ENCODE results near the gene UBAP2L.

DNA sequence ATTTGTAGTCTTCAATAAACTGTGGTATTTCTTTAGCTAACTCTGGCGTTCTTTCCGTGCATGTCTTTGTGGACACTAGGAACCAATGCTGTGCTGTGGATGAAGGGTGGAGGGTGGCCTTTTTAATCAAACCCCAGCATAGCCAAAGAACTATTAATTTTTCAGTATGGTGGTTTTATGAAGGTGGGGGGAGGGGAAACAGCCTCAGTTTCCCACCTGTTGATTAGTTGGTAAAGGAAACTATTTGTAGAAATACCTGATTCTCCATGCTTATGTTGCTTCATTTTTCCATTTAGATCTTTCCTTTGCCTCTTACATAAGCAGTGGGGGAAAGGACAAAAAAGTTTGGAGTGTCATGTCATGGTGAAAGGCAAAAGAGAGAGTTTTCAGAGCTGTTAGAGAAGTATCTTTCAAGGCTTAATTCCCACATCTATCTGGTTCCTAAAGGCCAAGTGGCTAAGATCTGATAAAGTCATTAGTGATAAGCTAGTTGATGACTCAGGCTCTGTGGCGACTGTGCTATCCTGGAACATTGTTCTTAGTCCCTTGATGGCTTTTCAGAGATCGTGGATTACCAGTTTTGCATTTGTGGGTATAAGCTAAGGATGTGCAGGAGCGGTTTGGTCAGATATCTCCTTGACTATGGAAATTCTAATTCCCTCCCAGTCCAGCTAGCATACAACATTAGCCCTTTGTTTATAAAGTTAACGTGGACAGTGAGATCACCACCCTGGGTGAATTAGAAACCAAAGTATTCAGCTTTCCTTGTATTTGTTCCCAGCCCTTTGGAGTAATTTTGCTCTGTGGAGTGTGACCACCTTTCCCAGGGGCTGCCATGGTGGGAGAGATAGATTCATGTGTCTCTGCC lies 42.9 kb downstream of the UBAP2L start:
- TF ChIP-seq POLR2A (IDR thresholded peaks at IDR 0.05), result no peak
- no peak for TF ChIP-seq POLR2AphosphoS5 (IDR thresholded peaks at IDR 0.05)

Data from breast epithelium (tissue), 3 donors.